Measurements from ENCODE around the gene MED13L.
A peak's percentile ranks its signal among the peaks of the same experiment; 100 is the strongest.

MED13L gene

GRCh38 chr12:116308647-116309046 is 31.2 kb upstream of the MED13L start:
- Histone ChIP-seq H3K4me1 (ENCODE audit: control insufficient read depth in 1 of 2, insufficient read depth in 1 of 2, low read depth in 1 of 2, low read length in 1 of 2) (peaks cover 16 to 20% of the 10 kb centered on the region in 2 experiments), H3K9me3 (no peaks in the 10 kb centered on the region), H3K36me3 (no peaks in the 10 kb centered on the region), H3K27me3 (no peaks in the 10 kb centered on the region), H3K4me3 (ENCODE audit: low read depth in 1 of 2, low read length in 1 of 2) (no peak overlapping the region), H3K27ac (no peak overlapping the region)
- TF ChIP-seq CTCF (IDR thresholded peaks at IDR 0.05) = no peak

GRCh38 chr12:116306968-116307367 is 29.5 kb upstream of the MED13L start:
- Histone ChIP-seq H3K27me3 (no peaks in the 10 kb centered on the region), H3K27ac (no peak overlapping the region), H3K4me1 (ENCODE audit: control insufficient read depth in 1 of 2, insufficient read depth in 1 of 2, low read depth in 1 of 2, low read length in 1 of 2) (peaks cover 33 to 37% of the 10 kb centered on the region in 2 experiments), H3K36me3 (no peaks in the 10 kb centered on the region), H3K9me3 (no peaks in the 10 kb centered on the region), H3K4me3 (ENCODE audit: low read depth in 1 of 2, low read length in 1 of 2) (no peak overlapping the region)
- no peak for TF ChIP-seq CTCF (IDR thresholded peaks at IDR 0.05)

GRCh38 chr12:116306506-116306905 is 29.0 kb upstream of the MED13L start:
- Histone ChIP-seq H3K4me1 (ENCODE audit: control insufficient read depth in 1 of 2, insufficient read depth in 1 of 2, low read depth in 1 of 2, low read length in 1 of 2) (peaks cover 35 to 38% of the 10 kb centered on the region in 2 experiments), H3K27me3 (no peaks in the 10 kb centered on the region), H3K36me3 (no peaks in the 10 kb centered on the region), H3K4me3 (ENCODE audit: low read depth in 1 of 2, low read length in 1 of 2) (no peak overlapping the region), H3K27ac (no peak overlapping the region), H3K9me3 (no peaks in the 10 kb centered on the region)
- TF ChIP-seq CTCF (IDR thresholded peaks at IDR 0.05) = no peak

- Histone ChIP-seq H3K36me3 (no peaks in the 10 kb centered on the region), H3K27me3 (no peaks in the 10 kb centered on the region), H3K9me3 (no peaks in the 10 kb centered on the region), H3K27ac (no peak overlapping the region), H3K4me1 (ENCODE audit: control insufficient read depth in 1 of 2, insufficient read depth in 1 of 2, low read depth in 1 of 2, low read length in 1 of 2) (peaks cover 37 to 43% of the 10 kb centered on the region in 2 experiments), H3K4me3 (ENCODE audit: low read depth in 1 of 2, low read length in 1 of 2) (no peak overlapping the region)
- TF ChIP-seq CTCF (IDR thresholded peaks at IDR 0.05) = no peak
Observed at GRCh38 chr12:116304621-116305020, 27.1 kb upstream of the MED13L start.

GRCh38 chr12:116303929-116304328 is 26.4 kb upstream of the MED13L start:
- H3K36me3 ChIP-seq = no peaks in the 10 kb centered on the region
- H3K4me3 ChIP-seq (ENCODE audit: low read depth in 1 of 2, low read length in 1 of 2) = no peak overlapping the region
- peak overlapping the region; percentile 71 for H3K27ac ChIP-seq
- H3K9me3 ChIP-seq = no peaks in the 10 kb centered on the region
- TF ChIP-seq CTCF (IDR thresholded peaks at IDR 0.05) = no peak
- no peaks in the 10 kb centered on the region for H3K27me3 ChIP-seq
- H3K4me1 ChIP-seq (ENCODE audit: control insufficient read depth in 1 of 2, insufficient read depth in 1 of 2, low read depth in 1 of 2, low read length in 1 of 2) = peaks cover 44 to 50% of the 10 kb centered on the region in 2 experiments

GRCh38 chr12:116303066-116303465 is 25.6 kb upstream of the MED13L start:
- no peaks in the 10 kb centered on the region for H3K9me3 ChIP-seq
- TF ChIP-seq CTCF (IDR thresholded peaks at IDR 0.05) = no peak
- H3K4me1 ChIP-seq (ENCODE audit: control insufficient read depth in 1 of 2, insufficient read depth in 1 of 2, low read depth in 1 of 2, low read length in 1 of 2) = peaks cover 49 to 52% of the 10 kb centered on the region in 2 experiments
- peak overlapping the region in 1 of 2 experiments; percentile 0 for H3K4me3 ChIP-seq (ENCODE audit: low read depth in 1 of 2, low read length in 1 of 2)
- peak overlapping the region; percentile 71 for H3K27ac ChIP-seq
- no peaks in the 10 kb centered on the region for H3K36me3 ChIP-seq
- no peaks in the 10 kb centered on the region for H3K27me3 ChIP-seq
